GM12878 (cell line): Measurements from ENCODE around the gene SRD5A1. TPM values are rescaled to one million over a fixed set of nuclear protein-coding genes. Genes with fewer than 3 reads are reported as not detected.
A peak's percentile ranks its signal among the peaks of the same experiment; 100 is the strongest.

Experiments
- ATAC-seq: fragments of 200-7000 bp; cut with Tn5 transposase; 3 replicates; pipeline ENCODE4 v1.9.1; 2020; ENCODE audit warnings: mild to moderate bottlenecking, moderate library complexity
- BruUV-seq: library from RNA; stranded (reverse); fragments of 400-500 nt; replicated peaks from 2 replicates; lab custom pipeline; 2021; lab: Mats Ljungman, UMichigan
- CTCF ChIA-PET: fragments of 300-600 bp; sonication (Branson Sonifier 250); formaldehyde crosslinking; extraction: SDS; loops from one replicate; lab custom pipeline; 2021; ENCODE audit warnings: inconsistent platforms; lab: Yijun Ruan, JAX
- POLR2A ChIA-PET: fragments of 350-600 bp; formaldehyde crosslinking; extraction: SDS; loops from one replicate; lab custom pipeline; 2021; ENCODE audit warnings: inconsistent platforms; lab: Charles Lee
- RAD21 ChIA-PET: fragments of 300-600 bp; sonication (Branson Sonifier 250); formaldehyde crosslinking; loops from one replicate; lab custom pipeline; 2023; ENCODE audit warnings: antibody characterized with exemption; ENCODE audit not compliant: unreplicated experiment; lab: Charles Lee
- SMC1A ChIA-PET: fragments of 300-600 bp; sonication (Branson Sonifier 250); formaldehyde crosslinking; loops from one replicate; lab custom pipeline; 2023; ENCODE audit not compliant: unreplicated experiment, uncharacterized antibody; lab: Charles Lee
- DNase-seq: peaks from one replicate; pipeline ENCODE4 v3.0.0-alpha.2; 2011; ENCODE audit warnings: low read depth, low spot score
- FAIRE-seq: peaks from 3 replicates; lab custom pipeline; 2011; peaks lifted over from hg19 to GRCh38; lab: Jason Lieb, UNC
- H2AFZ ChIP-seq: 2 replicates; pipeline ENCODE4 v1.6.0; 2011; ENCODE audit warnings: low read depth, low read length, control low read depth; ENCODE audit not compliant: control insufficient read depth
- H3K27ac ChIP-seq: 2 replicates; pipeline ENCODE4 v1.5.1; 2011; ENCODE audit warnings: control low read depth; ENCODE audit not compliant: control insufficient read depth, insufficient read depth
- H3K27me3 ChIP-seq, 2 experiments: replicated peaks in 1 of 2; 2 replicates each; pipeline versions ENCODE4 v1.6.0 to v1.6.1; 2011; ENCODE audit warnings: low read length in 1 of 2; ENCODE audit not compliant: control insufficient read depth in 2 of 2, insufficient read depth in 2 of 2
- H3K36me3 ChIP-seq, 2 experiments: 2 replicates each; pipeline ENCODE4 v1.5.1; 2011; ENCODE audit warnings: low read length in 1 of 2; ENCODE audit not compliant: control insufficient read depth in 2 of 2, insufficient read depth in 2 of 2
- H3K4me1 ChIP-seq: 2 replicates; pipeline ENCODE4 v1.6.1; 2011; ENCODE audit warnings: mild to moderate bottlenecking, low read length, moderate library complexity, mixed read lengths; ENCODE audit not compliant: control insufficient read depth, insufficient read depth
- H3K4me2 ChIP-seq: 2 replicates; pipeline ENCODE4 v1.6.0; 2011; ENCODE audit warnings: control low read depth; ENCODE audit not compliant: control insufficient read depth, insufficient read depth
- H3K4me3 ChIP-seq: fragments of 200-600 bp; sonication (generic); 2 replicates; pipeline ENCODE4 v1.5.1; 2016
- H3K79me2 ChIP-seq: 2 replicates; pipeline ENCODE4 v1.6.0; 2011; ENCODE audit warnings: low read length; ENCODE audit not compliant: control insufficient read depth, insufficient read depth
- H3K9ac ChIP-seq: 2 replicates; pipeline ENCODE4 v1.8.0; 2011; ENCODE audit warnings: low read length, control low read depth, mixed read lengths; ENCODE audit not compliant: control insufficient read depth, insufficient read depth
- H3K9me3 ChIP-seq: replicated peaks from 3 replicates; pipeline ENCODE4 v1.5.1; 2011; ENCODE audit warnings: mild to moderate bottlenecking, low read length; ENCODE audit not compliant: control insufficient read depth, insufficient read depth
- H4K20me1 ChIP-seq: 2 replicates; pipeline ENCODE4 v1.6.0; 2011; ENCODE audit not compliant: control insufficient read depth, insufficient read depth
- BCL11A ChIP-seq: IDR thresholded peaks from 2 replicates; pipeline ENCODE4 v1.6.1; 2011; ENCODE audit warnings: low read depth, low read length
- CEBPB ChIP-seq, 2 experiments: fragments of 150-350 bp in 1 of 2; IDR thresholded peaks; 2 replicates each; pipeline ENCODE4 v1.6.1; 2012 to 2014; ENCODE audit warnings: low read depth in 2 of 2, low read length in 2 of 2, borderline replicate concordance in 1 of 2, inconsistent platforms in 1 of 2
- CREM ChIP-seq: IDR thresholded peaks from 2 replicates; pipeline ENCODE4 v1.6.1; 2014; ENCODE audit warnings: antibody characterized with exemption, low read depth
- EP300 ChIP-seq, 2 experiments: fragments of 150-350 bp in 1 of 2; IDR thresholded peaks; 2 replicates each; pipeline ENCODE4 v1.6.1; 2011 to 2012; ENCODE audit warnings: low read depth in 2 of 2, low read length in 2 of 2, borderline replicate concordance in 1 of 2, improper control_type of control experiment in 1 of 2, inconsistent platforms in 1 of 2; ENCODE audit not compliant: control insufficient read depth in 1 of 2
- FOS ChIP-seq: IDR thresholded peaks from 3 replicates; pipeline ENCODE4 v1.6.1; 2011; ENCODE audit warnings: borderline replicate concordance; ENCODE audit not compliant: insufficient read length; ENCODE audit errors: extremely low read depth
- FOXM1 ChIP-seq: IDR thresholded peaks from 2 replicates; pipeline ENCODE4 v1.6.1; 2012; ENCODE audit warnings: low read depth, mild to moderate bottlenecking, inconsistent platforms, low read length, moderate library complexity
- HSF1 ChIP-seq: fragments of 150-350 bp; IDR thresholded peaks from 2 replicates; pipeline ENCODE4 v1.6.1; 2014; ENCODE audit warnings: mild to moderate bottlenecking, low read depth, low read length
- JUNB ChIP-seq: IDR thresholded peaks from 2 replicates; pipeline ENCODE4 v1.6.1; 2016; ENCODE audit warnings: antibody characterized with exemption, mild to moderate bottlenecking
- KAT2A ChIP-seq: conservative IDR thresholded peaks from 2 replicates; pipeline ENCODE4 v1.6.1; 2011; ENCODE audit warnings: low read depth, low read length; ENCODE audit not compliant: control insufficient read depth
- NFYA ChIP-seq: IDR thresholded peaks from 2 replicates; pipeline ENCODE4 v1.6.1; 2011; ENCODE audit warnings: low read depth, mild to moderate bottlenecking, low read length, improper control_type of control experiment, borderline replicate concordance
- NR2C2 ChIP-seq: IDR thresholded peaks from 2 replicates; pipeline ENCODE4 v1.6.1; 2011; ENCODE audit warnings: borderline replicate concordance, low read depth; ENCODE audit not compliant: control insufficient read depth, insufficient read length
- NR2F1 ChIP-seq: fragments of 450-650 bp; conservative IDR thresholded peaks from 2 replicates; pipeline ENCODE4 v1.6.1; 2017; ENCODE audit warnings: mild to moderate bottlenecking
- POU2F2 ChIP-seq: IDR thresholded peaks from 3 replicates; pipeline ENCODE4 v1.6.1; 2011; ENCODE audit warnings: low read depth, mild to moderate bottlenecking, low read length, borderline replicate concordance
- RCOR1 ChIP-seq: conservative IDR thresholded peaks from 2 replicates; pipeline ENCODE4 v1.6.1; 2012; ENCODE audit warnings: low read depth, low read length, improper control_type of control experiment
- SMC3 ChIP-seq: IDR thresholded peaks from 2 replicates; pipeline ENCODE4 v1.6.1; 2011; ENCODE audit warnings: low read length, improper control_type of control experiment, borderline replicate concordance
- SPI1 ChIP-seq: IDR thresholded peaks from 2 replicates; pipeline ENCODE4 v1.6.1; 2011; ENCODE audit warnings: low read depth, mild to moderate bottlenecking, low read length, moderate library complexity, borderline replicate concordance; ENCODE audit not compliant: insufficient read depth
- YY1 ChIP-seq: IDR thresholded peaks from 2 replicates; pipeline ENCODE4 v1.6.1; 2011; ENCODE audit warnings: low read depth, mild to moderate bottlenecking, low read length
- ZBED1 ChIP-seq: IDR thresholded peaks from 2 replicates; pipeline ENCODE4 v1.6.1; 2016; ENCODE audit warnings: borderline replicate concordance
- WGBS: methylation state at CpG from one replicate; pipeline ENCODE4 v1.1.6; 2016; ENCODE audit warnings: low lambda C conversion rate; ENCODE audit not compliant: insufficient replicate concordance, insufficient coverage; ENCODE audit errors: missing lambda C conversion rate; 5-methylcytosine and 5-hydroxymethylcytosine counted together
- in situ Hi-C: fragments of 300-500 bp; cut with MboI; formaldehyde crosslinking; loops from 9 replicates; pipeline ENCODE4 v1.14.3; 2018; ENCODE audit warnings: mixed read lengths
- intact Hi-C: fragments of 100-400 bp; cut with micrococcal nuclease; formaldehyde crosslinking; loops from one replicate; pipeline ENCODE4 v1.14.2; 2022; ENCODE audit not compliant: unreplicated experiment
- polyA plus RNA-seq, 11 experiments: library from polyadenylated mRNA; depleted of rRNA in 4 of 11; unstranded in 6 of 11; stranded (reverse) in 5 of 11; fragments of >200 nt; fragmentation: Nextera tagmentation in 4 of 11; fragmentation: Illumina TruSeq in 1 of 11; extraction: Ambion mirVana in 4 of 11; extraction: Trizol in 1 of 11; gene quantifications; 1 replicate in 1 of 11; 2 replicates in 10 of 11; pipeline versions ENCODE4 v1.2.1 to v1.2.3, GENCODE V29; 2011 to 2016; ENCODE audit warnings: inconsistent platforms in 2 of 11, missing spikeins in 2 of 11, low read depth in 1 of 11
- total RNA-seq, 4 experiments: library from RNA; depleted of rRNA in 3 of 4; stranded (reverse); fragments of >200 nt in 3 of 4; fragmentation: Illumina TruSeq in 1 of 4; extraction: Trizol in 1 of 4; gene quantifications; 2 replicates each; pipeline versions ENCODE4 v1.2.1 to v1.2.3, GENCODE V29; 2013 to 2021

Gene SRD5A1
- total and polyA plus RNA-seq, 10 of the 15 experiments (the other 5 are each of a cell fraction or from before 2014, with no cell fraction given) = 0.76 to 20.1 (median 12.3) TPM

GRCh38 chr5:6660688-6661087 is 27.4 kb downstream of the SRD5A1 start:
- peaks cover 10% of the 10 kb centered on the region for H3K4me1 ChIP-seq
- no peaks in the 10 kb centered on the region for H3K27me3 ChIP-seq
- TF ChIP-seq CREM (peak; percentile 19; the same call in 1 of the 2 replicates), BCL11A (no peak), SMC3 (no peak), FOXM1 (no peak), ZBED1 (peak; percentile 39; the same call in 1 of the 2 replicates), NR2C2 (no peak), FOS (no peak), NR2F1 (no peak), HSF1 (no peak), EP300 (IDR thresholded peaks at IDR 0.05; ENCODE audit: borderline replicate concordance in 1 of 2, control insufficient read depth in 1 of 2, low read depth in 2 of 2, low read length in 2 of 2) (no peak), NFYA (no peak), YY1 (0 out of 2 replicates have a peak, but pooled peaks have one; percentile 16), RCOR1 (no peak), JUNB (0 out of 2 replicates have a peak, but pooled peaks have one; percentile 26), CEBPB (IDR thresholded peaks at IDR 0.05; ENCODE audit: borderline replicate concordance in 1 of 2, low read depth in 2 of 2, low read length in 2 of 2) (no peak), POU2F2 (no peak), KAT2A (no peak), SPI1 (0 out of 2 replicates have a peak, but pooled peaks have one; percentile 1)
- H3K36me3 ChIP-seq = peaks cover 3 to 9% of the 10 kb centered on the region in 2 experiments; a peak in 3 of 4 replicates
- H3K4me3 ChIP-seq = 0 out of 2 replicates have a peak overlapping the region, but pooled peaks have one; percentile 34
- H3K9ac ChIP-seq = 0 out of 2 replicates have a peak overlapping the region, but pooled peaks have one; percentile 70
- DNase-seq (no peak), ATAC-seq (peak; percentile 73), FAIRE-seq (peak; percentile 62)
- ChIA-PET RAD21 (no interaction called here), POLR2A (no interaction called here), CTCF (interaction anchor here (1.2 kb wide), 1 partner anchor 21 kb away, joined by 3 read pairs; no protein-coding TSS in a partner anchor), SMC1A (interaction anchor here (0.6 kb wide), 1 partner anchor 29 kb away, joined by 3 read pairs; no protein-coding TSS in a partner anchor)
- H4K20me1 ChIP-seq = no peaks in the 10 kb centered on the region
- no TSS peak for BruUV-seq
- no peaks in the 10 kb centered on the region; the same call in 2 of the 3 replicates for H3K9me3 ChIP-seq
- peak overlapping the region; percentile 80 for H3K27ac ChIP-seq
- H3K4me2 ChIP-seq = peak overlapping the region; percentile 99
- in situ Hi-C loops (no loop called here), intact Hi-C loops (no loop called here)
- WGBS = 7% methylated on average over 3 of the region's 3 CpGs
- peak overlapping the region; percentile 59 for H2AFZ ChIP-seq
- no peaks in the 10 kb centered on the region for H3K79me2 ChIP-seq
